Astrocyte (in vitro differentiated cells and primary cell): ENCODE results near the gene DAP.

Experiments
- CTCF ChIP-seq: IDR thresholded peaks from 2 replicates; pipeline ENCODE4 v1.5.1; 2011; ENCODE audit warnings: low read depth, mild to moderate bottlenecking, inconsistent platforms, low read length, moderate library complexity; ENCODE audit not compliant: insufficient read depth
- EZH2 ChIP-seq: IDR thresholded peaks from 2 replicates; pipeline ENCODE4 v1.6.1; 2012; ENCODE audit warnings: mild to moderate bottlenecking, low read length, inconsistent platforms; ENCODE audit not compliant: insufficient read depth

- TF ChIP-seq EZH2 (no peak), CTCF (no peak)
These were observed 25.3 kb downstream of the DAP start for GRCh38 chr5:10735569-10736276.
